ENCODE results near the gene OTOP2.
"Not testable (repeated sequence)": the region's sequence is repeated elsewhere in the genome, so short reads cannot be mapped to it uniquely, and the experiment has no call there.

Gene OTOP2

DNA sequence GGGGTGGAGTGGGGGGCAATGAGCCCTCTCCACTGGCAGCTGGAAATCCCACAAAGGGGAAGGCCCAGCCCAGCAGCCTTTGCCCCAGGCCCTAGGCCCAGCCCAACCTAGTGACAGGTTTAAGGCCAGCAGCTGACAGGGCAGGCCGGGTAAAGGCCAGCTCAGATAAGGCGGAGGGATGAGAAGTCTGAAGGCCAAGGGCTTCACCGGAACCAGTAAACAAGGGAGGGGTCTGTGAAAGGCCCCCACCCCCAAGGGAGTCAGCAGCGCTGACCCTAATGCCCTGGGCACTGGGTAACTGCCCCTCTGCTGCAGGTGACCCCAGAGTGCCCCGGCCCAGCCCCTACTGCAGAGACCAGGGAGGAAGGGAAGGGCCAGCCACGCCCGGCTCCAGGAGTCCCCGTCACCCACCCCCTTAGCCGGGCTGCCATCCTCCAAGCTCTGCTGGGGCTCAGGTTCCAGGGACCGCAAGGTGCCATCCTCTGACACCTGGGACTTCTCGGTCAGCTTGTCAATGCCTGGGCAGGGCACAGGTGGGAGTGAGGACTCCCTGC lies 29.1 kb downstream of the OTOP2 start:
- no peak for DNase-seq

DNA sequence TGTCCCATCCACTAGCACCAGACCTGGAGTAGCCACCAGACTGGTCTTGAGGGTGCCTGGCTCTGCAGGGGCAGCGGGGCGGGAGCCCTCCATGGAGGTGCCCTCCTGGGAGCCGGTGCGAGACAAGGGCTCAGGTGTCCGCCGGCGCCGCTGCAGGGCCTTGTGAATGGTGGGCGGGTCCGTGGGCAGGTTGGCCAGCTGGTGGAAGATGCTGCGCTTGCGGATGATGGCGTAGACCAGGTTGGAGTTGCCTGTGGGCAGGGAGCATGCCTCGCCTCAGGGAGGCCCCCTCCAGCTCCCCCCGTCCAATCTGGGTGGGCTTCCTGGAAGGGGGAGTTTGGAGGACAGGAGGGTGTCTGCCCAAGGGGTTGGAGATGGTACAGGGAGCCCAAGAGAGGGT lies 30.0 kb downstream of the OTOP2 start:
- no peak for DNase-seq

DNA sequence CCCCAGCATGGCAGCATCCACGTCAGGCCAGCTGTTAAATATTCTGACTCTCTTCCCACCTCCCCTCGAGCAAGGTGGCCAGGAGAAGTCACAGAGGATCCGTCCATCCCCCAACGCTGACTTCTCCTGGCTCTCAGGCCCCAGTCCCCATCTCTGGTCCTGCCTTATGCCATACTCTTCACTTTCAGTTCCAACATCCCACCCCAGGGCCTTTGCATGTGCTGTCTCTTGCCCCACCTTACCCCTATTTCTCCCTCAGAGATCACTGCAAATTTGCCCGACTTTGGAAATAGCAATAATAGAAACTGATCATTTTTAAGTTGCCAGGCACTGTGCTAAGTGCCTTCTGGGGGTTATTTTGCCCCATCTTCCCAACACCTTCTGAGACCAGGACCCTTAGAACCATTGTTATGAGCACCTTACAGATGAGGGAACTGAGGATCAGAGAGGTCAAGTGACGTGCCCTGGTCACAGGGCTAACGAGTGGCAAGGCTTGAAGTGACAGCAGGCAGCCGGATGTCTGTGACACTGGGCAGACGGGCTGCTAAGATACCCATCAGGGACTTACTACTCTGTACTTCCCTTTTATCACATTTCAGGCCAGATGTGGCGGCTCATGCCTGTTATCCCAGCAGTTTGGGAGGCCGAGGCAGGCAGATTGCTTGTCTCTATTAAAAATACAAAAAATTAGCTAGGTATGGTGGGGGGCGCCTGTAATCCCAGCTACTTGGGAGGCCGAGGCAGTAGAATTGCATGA lies 30.8 kb downstream of the OTOP2 start:
- no peak for DNase-seq

DNA sequence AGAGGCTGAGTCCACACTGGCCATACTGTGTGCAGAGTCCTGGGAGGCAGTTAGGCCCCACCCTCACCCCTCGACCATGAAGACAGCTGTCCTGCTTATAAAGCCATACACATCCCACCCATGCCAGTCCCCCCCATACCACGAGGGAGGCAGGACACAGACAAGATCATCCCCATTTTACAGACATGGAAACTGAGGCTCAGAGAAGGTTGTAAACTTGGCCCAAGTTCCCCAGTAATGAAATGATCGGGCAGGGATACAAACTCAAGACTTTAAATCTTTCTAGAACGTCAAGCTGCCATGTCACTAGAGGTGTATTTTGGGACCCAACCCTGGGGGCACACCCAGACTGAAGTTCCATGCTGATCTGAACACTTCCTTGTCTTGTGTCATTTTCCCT lies 32.0 kb downstream of the OTOP2 start:
- DNase-seq: no peak

DNA sequence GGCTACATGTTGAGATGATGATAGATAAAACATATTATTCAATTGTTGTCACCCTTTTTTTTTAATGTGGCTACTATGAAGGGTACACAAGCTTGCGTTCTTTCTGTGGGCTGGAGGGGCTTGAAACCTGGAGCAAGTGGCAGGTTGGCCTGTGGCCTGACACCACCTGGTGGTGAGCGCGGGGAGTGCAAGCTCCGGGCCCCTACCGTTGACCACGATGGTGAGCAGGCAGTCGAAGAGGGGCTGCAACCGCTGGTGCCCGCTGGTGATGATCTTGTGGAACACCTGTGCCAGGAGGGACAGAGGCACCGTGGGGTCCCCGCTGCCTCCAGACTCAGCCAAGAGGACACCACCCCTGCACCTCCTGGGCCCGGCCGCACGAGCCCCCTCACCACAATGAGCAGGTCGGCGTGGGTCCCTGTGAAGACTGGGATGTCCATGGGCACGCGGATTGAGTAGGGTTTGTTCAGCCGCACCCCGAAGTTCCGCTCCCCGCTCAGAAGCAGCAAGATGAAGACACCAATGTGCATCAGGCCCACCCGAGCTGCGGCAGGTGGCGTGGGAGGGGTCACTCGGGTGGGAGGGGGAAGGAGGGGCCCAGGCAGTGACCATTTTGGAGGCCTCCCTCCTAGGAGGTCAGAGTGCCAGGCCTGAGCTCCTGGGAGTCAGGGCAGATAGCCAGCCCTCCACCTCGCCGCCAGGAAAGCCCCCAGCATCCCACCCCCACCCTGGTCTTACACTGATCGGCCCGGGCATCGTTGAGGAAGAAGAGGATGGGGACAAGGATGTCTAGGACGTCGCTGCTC lies 34.1 kb downstream of the OTOP2 start:
- peak; percentile 92 for DNase-seq

DNA sequence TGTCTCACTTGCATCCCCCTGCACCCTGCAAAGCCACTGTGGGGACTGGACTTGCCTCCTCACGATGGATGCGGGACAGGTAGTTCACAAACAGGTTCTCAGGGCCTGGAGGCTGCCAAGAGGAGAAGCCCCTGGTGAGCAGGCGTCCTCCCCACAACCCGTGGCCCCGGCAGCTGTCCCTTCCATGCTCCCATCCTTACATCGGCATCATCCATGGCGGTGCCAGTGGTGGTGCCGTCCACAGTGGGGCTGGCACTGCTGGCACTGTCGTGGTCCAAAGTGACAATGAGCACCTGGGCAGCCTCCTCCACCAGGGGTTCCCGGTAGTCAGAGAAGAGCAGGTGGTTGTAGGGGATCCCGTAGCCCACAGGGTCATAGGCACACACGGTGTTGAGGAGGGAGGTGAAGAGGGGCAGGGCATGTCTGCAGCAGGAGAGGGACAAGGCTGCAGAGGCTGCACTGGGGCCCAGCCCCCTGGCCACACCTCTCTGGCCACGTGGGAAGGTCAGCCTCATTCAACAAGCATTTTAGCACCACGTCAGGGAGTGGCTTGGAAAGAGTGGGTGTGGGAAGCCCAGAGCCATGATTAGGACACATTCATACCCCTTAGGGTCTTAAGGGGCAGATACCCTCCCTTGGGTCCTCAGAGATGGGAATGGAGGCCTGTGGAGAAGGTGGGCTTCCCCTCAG lies 35.9 kb downstream of the OTOP2 start:
- DNase-seq: no peak

- peak; percentile 92 for DNase-seq
Measured at GRCh38 chr17:74960570-74961342, 36.7 kb downstream of the OTOP2 start.

DNA sequence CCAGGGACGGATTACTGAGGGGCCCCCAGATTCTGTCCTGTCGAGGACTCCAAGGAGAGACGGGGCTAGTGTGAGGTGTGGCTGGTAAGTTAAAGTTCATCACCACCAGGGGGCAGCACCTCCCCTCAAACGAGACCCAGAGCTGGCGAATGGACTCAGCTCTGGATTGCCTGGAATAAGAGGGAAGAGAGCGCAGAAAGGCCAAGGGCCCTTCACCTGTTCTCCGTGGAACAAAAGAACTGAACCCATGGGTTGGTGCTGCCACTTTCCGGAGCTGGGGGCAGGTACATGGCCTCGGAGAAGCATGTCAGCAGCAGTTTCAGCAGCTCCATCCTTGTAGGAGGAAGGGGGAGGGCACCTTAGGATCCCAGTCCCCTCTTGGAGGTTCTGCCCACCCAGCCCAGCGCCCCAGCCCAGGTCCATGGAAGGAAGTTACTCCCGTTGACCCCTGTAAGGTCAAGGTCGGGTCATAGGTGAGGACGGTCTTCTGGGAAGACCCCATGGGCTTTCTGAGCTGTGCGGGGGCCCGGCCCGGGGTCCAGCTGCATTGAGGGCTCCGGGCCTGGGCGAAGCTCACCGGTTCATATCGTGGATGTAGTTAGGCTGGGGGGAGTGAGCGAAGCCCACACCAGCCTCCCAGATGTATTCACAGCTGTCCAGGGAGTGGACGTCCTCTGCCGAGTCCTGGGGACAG lies 37.7 kb downstream of the OTOP2 start:
- peak; percentile 94 for DNase-seq

DNA sequence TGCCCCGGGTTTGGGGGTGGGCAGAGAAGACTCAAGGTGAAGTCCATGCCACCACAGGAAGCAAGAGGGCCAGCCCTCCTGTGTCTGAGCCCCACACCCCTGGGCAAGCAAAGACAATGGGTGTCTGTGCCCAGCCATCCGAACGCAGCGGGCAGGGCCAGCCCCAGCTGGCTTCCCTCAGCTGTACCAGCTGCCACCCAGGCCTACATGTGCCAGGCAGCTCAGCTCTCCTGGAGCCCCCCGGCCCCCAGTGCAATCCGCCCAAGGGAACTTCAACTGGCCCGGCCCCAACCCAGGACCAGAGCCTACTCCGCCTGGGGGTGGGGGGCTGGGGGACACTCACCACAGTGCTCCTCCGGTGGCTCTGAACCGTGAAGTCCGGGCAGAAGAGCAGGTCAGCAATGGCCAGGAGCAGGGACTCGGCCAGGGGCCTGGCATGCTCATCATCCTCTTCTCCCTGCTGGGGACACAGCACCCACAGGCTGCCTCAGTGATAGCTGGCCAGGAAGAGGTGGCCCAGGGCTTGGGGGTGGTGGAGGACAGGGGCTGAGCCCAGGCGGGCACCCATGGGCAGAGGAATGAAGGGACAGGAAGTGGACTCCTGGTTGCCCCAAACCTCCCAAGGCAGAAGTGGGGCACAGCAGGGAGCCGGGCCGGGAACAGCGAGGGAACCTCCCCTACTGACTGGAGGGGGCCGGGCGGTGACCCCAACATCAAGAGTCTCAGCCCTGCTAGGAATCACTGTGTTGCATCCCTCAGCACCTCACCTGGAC lies 38.7 kb downstream of the OTOP2 start:
- no peak for DNase-seq

- no peak for DNase-seq
Measured at GRCh38 chr17:74963656-74964055, 39.6 kb downstream of the OTOP2 start.

DNA sequence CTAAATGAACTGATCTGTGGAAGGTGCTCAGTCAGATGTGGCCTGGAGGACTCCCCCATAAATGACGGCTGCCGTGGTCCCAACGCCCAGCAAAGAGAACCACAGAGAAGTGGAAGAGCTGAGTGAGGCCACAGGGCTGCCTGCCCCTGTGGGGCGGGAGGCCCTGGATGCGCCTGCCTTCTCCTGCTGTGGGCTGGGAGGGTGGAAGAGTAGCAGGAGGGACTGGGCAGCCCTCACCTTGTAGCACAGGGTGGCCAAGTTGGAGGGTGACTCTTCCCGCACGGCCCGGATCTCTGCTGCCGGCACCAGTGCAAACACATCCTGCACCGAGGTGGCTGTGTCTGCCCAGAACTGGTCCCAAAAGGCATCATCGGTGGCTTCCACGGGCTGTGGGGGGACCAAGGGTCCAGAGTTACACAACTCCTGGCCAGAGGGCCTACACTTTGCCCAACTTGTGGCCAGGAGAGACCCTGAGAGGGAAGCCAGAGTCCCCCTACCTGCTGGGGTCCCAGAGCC lies 40.2 kb downstream of the OTOP2 start:
- no peak for DNase-seq

DNA sequence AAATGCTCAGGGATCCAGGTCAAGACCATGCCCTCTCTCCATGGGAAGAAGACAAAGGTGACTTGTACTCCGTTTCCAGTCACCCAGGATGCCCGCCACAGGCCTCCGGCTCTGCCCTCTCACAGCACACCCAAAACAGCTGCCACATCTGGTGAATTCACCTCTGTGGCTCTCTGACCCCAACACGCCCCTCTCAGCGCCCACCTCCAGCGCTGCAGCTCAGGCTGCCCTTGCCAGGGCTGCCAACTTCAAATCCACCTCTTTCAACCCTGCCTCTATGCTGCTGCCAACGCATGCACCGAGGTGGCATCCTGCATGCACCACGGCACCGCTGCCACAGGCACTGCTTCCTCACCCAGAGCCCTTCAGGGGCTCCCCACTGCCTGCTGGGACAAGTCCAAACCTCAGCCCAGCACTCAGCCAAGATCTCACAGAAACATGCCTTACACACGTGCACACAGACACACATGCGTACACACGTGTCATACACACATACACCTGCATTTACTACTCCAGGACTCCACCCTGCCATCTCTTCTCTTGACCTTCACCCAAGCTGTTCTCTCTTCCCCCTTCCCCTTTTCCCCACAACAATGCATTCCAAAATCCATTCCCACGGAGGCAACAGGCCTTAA lies 41.0 kb downstream of the OTOP2 start:
- no peak for DNase-seq

DNA sequence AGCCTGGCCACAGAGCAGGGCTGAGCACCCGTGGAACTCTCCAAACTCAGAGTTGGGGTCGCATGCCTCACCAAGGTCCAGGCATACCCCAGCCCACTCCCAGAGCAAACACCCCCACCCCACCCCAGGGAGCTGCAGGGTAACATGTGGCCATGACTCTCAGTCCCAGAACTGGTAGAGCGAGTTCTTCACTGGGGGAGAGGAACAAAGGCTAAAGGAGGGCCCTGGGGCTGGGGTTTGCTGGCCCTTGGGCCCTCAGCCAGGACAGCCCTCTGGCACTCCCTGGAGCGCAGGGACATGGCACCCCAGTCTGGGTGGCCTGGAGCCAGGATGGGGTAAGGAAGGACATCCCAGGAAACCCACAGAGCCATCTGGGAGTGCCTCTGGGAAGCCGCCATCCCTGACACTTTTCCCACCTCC lies 44.3 kb downstream of the OTOP2 start:
- DNase-seq: no peak

DNA sequence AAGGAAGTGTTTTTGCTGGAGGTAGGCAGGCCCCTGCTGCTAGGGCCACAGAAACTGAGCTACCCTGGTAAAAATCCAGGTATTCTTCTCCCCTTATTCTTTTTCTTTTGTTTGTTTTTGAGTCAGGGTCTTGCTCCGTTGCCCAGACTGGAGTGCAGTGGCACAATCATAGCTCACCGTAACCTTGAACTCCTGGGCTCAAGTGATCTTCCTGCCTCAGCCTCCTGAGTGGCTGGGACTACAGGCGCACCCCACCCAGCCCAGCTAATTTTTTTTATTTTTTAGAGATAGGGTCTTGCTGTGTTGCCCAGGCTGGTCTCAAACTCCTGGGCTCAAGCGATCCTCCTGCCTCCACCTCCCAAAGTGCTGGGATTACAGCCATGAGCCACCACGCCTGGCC lies 45.4 kb downstream of the OTOP2 start:
- not testable (repeated sequence) for DNase-seq

GRCh38 chr17:74970395-74970794 lies 46.3 kb downstream of the OTOP2 start:
- DNase-seq: no peak

GRCh38 chr17:74971069-74971841 lies 47.2 kb downstream of the OTOP2 start:
- no peak for DNase-seq

DNA sequence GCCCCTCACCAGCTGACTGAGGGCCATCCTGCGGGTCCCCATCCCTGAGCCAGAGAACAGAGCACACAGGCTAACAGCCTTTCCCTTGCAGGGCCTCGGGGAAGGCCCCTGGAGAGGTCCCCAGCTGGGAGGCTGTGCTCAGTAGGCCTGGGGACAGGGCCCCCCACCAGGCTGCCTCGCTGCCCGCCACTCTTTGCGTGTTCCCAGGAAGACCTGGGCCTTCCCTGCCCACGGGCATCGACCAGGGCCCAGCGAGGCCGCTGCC lies 47.7 kb downstream of the OTOP2 start:
- DNase-seq: no peak

DNA sequence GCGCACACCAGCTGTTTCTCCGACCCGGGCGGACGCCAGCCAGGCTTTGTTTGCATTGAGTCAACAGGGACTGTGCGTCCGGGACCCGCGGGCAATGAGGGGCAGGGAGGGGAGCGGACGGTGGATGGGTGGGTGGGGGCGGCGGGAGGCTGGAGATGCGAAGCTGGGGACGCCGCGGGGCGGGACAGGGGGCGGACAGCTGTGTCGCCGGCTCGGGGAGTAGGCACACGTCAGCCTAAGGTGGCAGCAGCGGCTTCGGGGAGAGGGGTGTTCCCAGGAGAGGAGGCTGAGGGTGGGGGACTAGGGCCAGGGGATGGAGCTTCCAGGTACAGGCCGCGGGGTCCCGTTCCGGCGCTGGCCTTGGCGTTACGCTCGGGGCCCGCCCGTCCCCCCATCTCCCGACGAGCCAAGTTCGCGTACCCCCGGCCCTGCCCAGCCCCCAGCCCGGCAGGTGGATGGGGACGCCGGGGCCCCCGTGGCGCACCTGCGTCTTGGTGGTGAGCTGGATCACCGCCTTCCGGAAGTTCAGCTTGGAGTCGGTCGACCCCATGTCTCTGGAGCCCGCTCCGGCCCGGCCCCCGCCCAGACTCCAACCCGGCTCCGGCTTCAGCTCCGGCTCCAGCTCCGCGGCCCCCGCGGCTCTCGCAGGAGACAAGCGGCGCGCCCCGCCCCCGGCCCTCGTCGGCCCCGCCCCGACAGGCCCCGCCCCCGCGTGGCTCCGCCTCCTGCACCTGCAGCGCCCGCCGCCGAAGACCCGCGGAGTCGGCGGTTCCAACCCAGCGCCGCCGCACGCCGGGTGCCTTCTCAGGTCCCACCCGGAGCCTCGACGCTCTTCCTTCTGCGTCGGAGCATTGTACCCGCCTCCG lies 48.3 kb downstream of the OTOP2 start, which contains the start of gene HID1:
Gene HID1, minus strand, starts transcription at position 653 of the 866 bp plus-strand sequence. Its CDS starts 103 bp downstream, at position 550.
- DNase-seq: peak; percentile 92

DNA sequence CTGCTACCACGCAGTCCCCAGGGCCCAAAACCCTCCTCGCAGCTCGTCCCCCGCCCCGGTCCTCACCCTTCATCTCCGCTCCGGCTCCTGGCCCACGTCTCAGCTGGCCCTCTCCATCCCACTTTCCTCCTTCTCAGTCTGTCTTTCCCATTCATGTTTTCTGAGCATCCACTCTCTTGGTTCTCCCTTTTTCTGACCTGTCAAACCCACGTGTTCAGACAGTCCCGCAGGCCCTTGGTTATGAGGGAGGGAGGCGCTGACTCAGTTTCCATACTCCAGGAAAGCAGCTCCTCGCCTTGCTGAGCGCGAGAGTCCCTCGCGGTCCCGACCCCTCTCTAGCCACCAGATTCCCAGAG lies 48.9 kb downstream of the OTOP2 start:
- no peak for DNase-seq
